KMS-11 (cell line): ENCODE results near the gene ZNF573.
"Not testable (repeated sequence)": the region's sequence is repeated elsewhere in the genome, so short reads cannot be mapped to it uniquely, and the experiment has no call there.

ENCODE experiments used
- H2AFZ ChIP-seq: fragments of 200-600 bp; sonication (generic); 2 replicates; pipeline ENCODE4 v1.6.1; 2016; ENCODE audit warnings: antibody characterized with exemption, mixed run types, low read depth
- H3K27ac ChIP-seq: fragments of 200-600 bp; sonication (generic); 2 replicates; pipeline ENCODE4 v1.6.1; 2016; ENCODE audit warnings: mild to moderate bottlenecking, mixed run types
- H3K27me3 ChIP-seq: fragments of 200-600 bp; sonication (generic); 2 replicates; pipeline ENCODE4 v1.6.1; 2017; ENCODE audit warnings: mild to moderate bottlenecking, low read depth, mixed run types, moderate library complexity; ENCODE audit not compliant: insufficient read depth
- H3K36me3 ChIP-seq: fragments of 200-600 bp; sonication (generic); 2 replicates; pipeline ENCODE4 v1.6.1; 2017; ENCODE audit warnings: mild to moderate bottlenecking, mixed run types; ENCODE audit not compliant: insufficient read depth
- H3K4me1 ChIP-seq: fragments of 200-600 bp; sonication (generic); 2 replicates; pipeline ENCODE4 v1.6.1; 2016; ENCODE audit warnings: mild to moderate bottlenecking, low read depth, mixed run types; ENCODE audit not compliant: poor library complexity, severe bottlenecking
- H3K4me2 ChIP-seq: fragments of 200-600 bp; sonication (generic); 2 replicates; pipeline ENCODE4 v1.7.0; 2016; ENCODE audit warnings: mild to moderate bottlenecking, mixed run types
- H3K4me3 ChIP-seq: fragments of 200-600 bp; sonication (generic); IDR thresholded peaks from 2 replicates; pipeline ENCODE4 v1.6.1; 2017; ENCODE audit warnings: low read depth, low read length, mixed read lengths; ENCODE audit not compliant: insufficient read depth
- H3K79me2 ChIP-seq: fragments of 200-600 bp; sonication (generic); 2 replicates; pipeline ENCODE4 v1.6.1; 2016; ENCODE audit warnings: low read depth, mixed run types; ENCODE audit not compliant: insufficient read depth
- H3K9ac ChIP-seq: fragments of 200-600 bp; sonication (generic); 2 replicates; pipeline ENCODE4 v1.6.1; 2016; ENCODE audit warnings: mild to moderate bottlenecking, mixed run types
- H4K20me1 ChIP-seq: fragments of 200-600 bp; sonication (generic); 2 replicates; pipeline ENCODE4 v1.6.1; 2016; ENCODE audit warnings: mild to moderate bottlenecking, mixed run types; ENCODE audit not compliant: insufficient read depth
- TF ChIP-seq, protein P1 (sequence below): fragments of 200-600 bp; sonication (generic); conservative IDR thresholded peaks from 2 replicates; pipeline ENCODE4 v1.6.1; 2017; ENCODE audit warnings: low read depth, mild to moderate bottlenecking, antibody characterized with exemption, low read length, moderate library complexity, mixed read lengths

The ZNF573 gene

DNA sequence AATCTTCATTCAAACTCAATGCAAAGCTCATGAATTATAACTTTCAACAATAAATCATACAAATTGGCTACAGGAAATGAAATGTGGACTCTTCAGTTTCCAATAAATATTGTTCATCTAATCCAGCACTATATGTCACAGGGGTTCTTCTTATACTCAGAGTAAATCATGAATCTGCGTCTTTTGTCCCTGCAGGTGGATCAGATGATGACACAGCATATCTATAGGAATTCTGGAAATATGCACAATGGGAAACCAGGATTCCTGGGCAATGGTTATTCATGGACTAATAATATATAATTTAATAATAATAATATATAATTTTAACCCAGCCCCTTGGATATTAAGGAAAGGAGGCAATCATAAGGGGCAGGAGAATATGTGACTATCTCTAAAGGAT lies 8.4 kb downstream of the ZNF573 start:
- H3K9ac ChIP-seq: no peak overlapping the region
- TF ChIP-seq, protein P1, sequence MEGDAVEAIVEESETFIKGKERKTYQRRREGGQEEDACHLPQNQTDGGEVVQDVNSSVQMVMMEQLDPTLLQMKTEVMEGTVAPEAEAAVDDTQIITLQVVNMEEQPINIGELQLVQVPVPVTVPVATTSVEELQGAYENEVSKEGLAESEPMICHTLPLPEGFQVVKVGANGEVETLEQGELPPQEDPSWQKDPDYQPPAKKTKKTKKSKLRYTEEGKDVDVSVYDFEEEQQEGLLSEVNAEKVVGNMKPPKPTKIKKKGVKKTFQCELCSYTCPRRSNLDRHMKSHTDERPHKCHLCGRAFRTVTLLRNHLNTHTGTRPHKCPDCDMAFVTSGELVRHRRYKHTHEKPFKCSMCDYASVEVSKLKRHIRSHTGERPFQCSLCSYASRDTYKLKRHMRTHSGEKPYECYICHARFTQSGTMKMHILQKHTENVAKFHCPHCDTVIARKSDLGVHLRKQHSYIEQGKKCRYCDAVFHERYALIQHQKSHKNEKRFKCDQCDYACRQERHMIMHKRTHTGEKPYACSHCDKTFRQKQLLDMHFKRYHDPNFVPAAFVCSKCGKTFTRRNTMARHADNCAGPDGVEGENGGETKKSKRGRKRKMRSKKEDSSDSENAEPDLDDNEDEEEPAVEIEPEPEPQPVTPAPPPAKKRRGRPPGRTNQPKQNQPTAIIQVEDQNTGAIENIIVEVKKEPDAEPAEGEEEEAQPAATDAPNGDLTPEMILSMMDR: no peak
- no peaks in the 10 kb centered on the region for H3K27me3 ChIP-seq
- no peak overlapping the region for H3K4me3 ChIP-seq
- no peak overlapping the region for H3K4me2 ChIP-seq
- H3K79me2 ChIP-seq: no peaks in the 10 kb centered on the region
- H2AFZ ChIP-seq: no peak overlapping the region
- no peaks in the 10 kb centered on the region for H3K4me1 ChIP-seq
- H3K27ac ChIP-seq: no peak overlapping the region
- H4K20me1 ChIP-seq: no peaks in the 10 kb centered on the region
- H3K36me3 ChIP-seq: no peaks in the 10 kb centered on the region

DNA sequence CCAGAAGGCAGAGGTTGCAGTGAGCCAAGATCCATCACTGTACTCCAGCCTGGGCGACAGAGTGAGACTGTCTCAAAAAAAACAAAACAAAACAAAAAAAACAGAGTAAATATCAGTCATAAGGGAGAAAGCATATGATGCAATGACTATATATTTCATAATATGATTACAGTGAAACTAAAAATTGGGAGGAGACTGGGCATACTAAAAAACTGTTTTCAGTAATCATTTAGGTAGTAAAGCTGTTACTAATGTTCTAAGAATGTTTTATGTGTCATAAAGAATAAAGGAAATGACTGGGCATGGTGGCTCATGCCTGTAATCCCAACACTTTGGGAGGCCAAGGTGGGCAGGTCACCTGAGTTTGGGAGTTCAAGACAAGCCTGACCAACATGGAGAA lies 15.9 kb downstream of the ZNF573 start:
- Histone ChIP-seq H3K27me3 (no peaks in the 10 kb centered on the region), H3K4me1 (no peaks in the 10 kb centered on the region), H3K36me3 (no peaks in the 10 kb centered on the region), H3K4me2 (no peak overlapping the region), H3K4me3 (no peak overlapping the region), H2AFZ (no peak overlapping the region), H3K9ac (no peak overlapping the region), H4K20me1 (no peaks in the 10 kb centered on the region), H3K27ac (no peak overlapping the region), H3K79me2 (no peaks in the 10 kb centered on the region)
- TF ChIP-seq, protein P1: no peak

GRCh38 chr19:37757683-37758082 lies 21.7 kb downstream of the ZNF573 start:
- H3K27me3 ChIP-seq, H3K79me2 ChIP-seq, H4K20me1 ChIP-seq, H3K4me3 ChIP-seq, H3K4me2 ChIP-seq, H3K9ac ChIP-seq, H3K4me1 ChIP-seq, H3K27ac ChIP-seq, H2AFZ ChIP-seq, H3K36me3 ChIP-seq: not testable (repeated sequence)

DNA sequence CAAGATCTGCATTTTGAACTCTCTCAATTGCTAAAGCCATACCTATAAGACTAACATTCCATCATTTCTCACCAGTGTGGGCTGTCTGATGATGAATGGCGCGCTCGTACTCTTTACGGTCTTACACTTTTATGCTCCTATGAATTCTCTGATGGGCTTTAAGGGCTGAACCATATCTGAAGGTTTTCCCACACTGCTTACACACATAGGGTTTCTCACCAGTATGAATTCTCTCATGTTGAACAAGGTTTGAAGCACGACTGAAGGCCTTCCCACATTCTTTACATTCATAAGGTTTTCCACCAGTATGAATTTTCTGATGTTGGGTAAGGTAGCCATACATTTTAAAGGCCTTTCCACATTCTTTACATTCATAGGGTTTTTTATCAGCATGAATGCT lies 41.0 kb downstream of the ZNF573 start:
- Histone ChIP-seq H3K4me3 (no peak overlapping the region), H4K20me1 (no peaks in the 10 kb centered on the region), H3K4me1 (no peaks in the 10 kb centered on the region), H3K36me3 (no peaks in the 10 kb centered on the region), H3K9ac (no peak overlapping the region), H3K4me2 (no peak overlapping the region), H3K79me2 (no peaks in the 10 kb centered on the region), H2AFZ (no peak overlapping the region), H3K27ac (no peak overlapping the region), H3K27me3 (no peaks in the 10 kb centered on the region)
- TF ChIP-seq, protein P1: no peak

DNA sequence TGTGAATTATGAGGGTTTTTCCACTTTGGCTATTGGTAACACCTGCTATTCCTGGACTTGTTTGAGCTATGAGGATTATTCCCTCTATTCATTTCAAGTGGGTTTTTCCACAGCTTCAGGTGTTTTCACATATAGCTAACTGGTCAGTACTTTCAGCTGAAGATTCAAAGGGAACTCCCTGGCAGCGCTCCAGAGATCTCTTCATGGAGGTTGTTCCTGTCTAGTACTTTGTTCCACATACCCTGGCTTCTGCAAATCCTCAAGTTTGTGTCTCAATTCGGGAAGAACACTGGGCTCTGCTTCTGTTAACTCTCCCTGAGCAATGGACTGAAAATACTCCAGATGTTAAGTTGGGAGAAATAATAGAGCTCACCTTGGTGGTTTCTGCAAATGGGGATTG lies 54.2 kb downstream of the ZNF573 start:
- H3K9ac ChIP-seq: no peak overlapping the region
- H2AFZ ChIP-seq: no peak overlapping the region
- H3K27me3 ChIP-seq: no peaks in the 10 kb centered on the region

More for the DNA sequence above, 54.2 kb downstream of the ZNF573 start:
- Histone ChIP-seq H3K4me1 (no peaks in the 10 kb centered on the region), H3K27ac (no peak overlapping the region), H3K79me2 (no peaks in the 10 kb centered on the region), H3K36me3 (no peaks in the 10 kb centered on the region), H3K4me3 (no peak overlapping the region), H3K4me2 (no peak overlapping the region), H4K20me1 (no peaks in the 10 kb centered on the region)
- TF ChIP-seq, protein P1: no peak
